GM18951 (cell line): ENCODE data around the gene BUB1.
"Not testable (repeated sequence)": the region's sequence is repeated elsewhere in the genome, so short reads cannot be mapped to it uniquely, and the experiment has no call there.

Source experiments
- POLR2A ChIP-seq: IDR thresholded peaks from 4 replicates; pipeline ENCODE4 v1.6.1; 2011; ENCODE audit warnings: mild to moderate bottlenecking; ENCODE audit not compliant: insufficient read length, insufficient read depth; ENCODE audit errors: extremely low read depth
- in situ Hi-C: fragments of 300-500 bp; cut with MboI; formaldehyde crosslinking; loops from one replicate; pipeline ENCODE4 v1.12.0; 2022; ENCODE audit warnings: low sequenced_read_pairs, mixed read lengths, inconsistent platforms; ENCODE audit not compliant: unreplicated experiment

Gene BUB1

DNA sequence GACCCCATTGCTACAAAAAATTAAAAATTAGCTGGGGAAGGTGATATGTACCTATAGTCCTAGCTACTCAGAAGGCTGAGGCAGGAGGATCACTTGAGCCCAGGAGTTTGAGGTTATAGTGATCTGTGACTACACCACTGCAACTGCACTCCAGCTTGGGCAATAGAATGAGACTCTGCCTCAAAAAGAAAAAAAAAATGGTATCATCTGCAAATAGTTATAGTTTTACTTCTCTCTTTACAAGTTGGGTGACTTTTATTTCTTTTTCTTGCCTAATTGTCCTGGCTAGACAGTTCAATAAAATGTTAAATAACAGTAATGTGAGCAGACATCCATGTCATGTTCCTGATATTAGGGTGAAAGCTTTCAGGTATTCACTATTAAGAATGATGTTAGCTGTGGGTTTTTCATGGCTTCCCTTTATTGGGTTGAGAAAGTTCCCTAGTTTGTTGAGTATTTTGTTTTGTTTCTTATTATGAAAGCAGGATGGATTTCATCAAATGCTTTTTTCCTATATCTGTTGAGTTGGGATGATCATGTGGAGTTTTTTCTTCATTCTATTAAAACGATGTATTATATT, 29.6 kb upstream of the BUB1 start:
- TF ChIP-seq POLR2A, result no peak
- in situ Hi-C loops, result no loop called here

DNA sequence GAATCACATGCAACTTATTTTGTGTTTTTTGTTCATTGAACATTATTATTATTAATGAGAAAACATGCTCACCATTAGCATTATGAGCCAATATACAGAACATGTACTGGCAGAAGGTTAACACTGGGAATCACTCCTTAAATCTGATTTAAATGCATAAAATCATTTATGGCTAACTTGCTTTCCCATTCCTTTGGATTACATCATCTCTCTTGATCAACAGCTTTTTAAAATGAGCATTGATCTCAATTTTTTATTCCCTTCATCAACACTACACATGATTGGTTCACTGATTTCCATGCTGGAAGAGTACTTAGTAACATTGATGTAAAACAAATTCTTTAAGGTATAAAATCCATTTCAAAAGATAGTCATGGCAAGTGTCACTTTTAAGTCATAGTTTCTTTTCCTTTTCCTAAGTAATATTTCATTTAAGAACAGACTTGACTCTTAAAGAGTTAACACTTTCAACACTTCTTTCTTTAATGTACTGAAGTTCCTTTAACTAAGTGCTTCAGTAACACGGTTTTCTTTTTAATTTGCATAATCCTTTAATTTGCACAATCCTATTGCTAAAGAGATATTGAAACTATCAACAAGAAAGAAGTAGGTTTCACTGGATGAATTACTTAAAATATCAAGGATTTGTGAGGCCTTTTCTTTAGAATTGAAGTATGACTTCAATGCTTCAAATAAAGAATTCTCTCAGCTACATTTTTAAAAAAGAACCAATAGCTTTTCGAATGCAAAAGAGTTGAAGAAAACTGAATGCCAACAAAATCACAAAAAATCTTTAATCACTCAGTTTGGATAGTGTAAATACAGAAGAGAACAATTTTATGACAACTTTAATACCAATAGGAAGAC, 24.9 kb upstream of the BUB1 start:
- in situ Hi-C loops, result no loop called here

DNA sequence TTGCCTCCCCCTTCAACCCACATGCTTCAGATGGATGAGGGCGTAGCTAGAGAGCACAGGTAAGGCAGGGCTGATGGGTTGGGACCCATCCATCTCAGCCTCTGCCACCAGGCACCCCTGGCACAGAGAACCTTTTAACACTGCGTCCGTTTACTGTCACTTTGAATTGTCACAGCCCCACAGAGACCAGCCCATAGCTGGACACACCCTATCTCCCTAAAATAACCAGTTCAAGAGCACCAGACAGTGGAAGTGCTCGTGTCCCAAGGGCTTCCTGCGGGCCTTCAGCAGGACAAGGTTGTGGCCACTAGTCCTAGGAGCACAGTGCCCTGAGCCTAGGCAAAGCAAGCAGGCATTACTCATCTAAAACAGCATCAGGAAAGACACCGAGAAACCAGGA, 20.4 kb upstream of the BUB1 start:
- in situ Hi-C loops, result not testable (repeated sequence)

More for the DNA sequence above, 24.9 kb upstream of the BUB1 start:
- TF ChIP-seq POLR2A, result no peak

DNA sequence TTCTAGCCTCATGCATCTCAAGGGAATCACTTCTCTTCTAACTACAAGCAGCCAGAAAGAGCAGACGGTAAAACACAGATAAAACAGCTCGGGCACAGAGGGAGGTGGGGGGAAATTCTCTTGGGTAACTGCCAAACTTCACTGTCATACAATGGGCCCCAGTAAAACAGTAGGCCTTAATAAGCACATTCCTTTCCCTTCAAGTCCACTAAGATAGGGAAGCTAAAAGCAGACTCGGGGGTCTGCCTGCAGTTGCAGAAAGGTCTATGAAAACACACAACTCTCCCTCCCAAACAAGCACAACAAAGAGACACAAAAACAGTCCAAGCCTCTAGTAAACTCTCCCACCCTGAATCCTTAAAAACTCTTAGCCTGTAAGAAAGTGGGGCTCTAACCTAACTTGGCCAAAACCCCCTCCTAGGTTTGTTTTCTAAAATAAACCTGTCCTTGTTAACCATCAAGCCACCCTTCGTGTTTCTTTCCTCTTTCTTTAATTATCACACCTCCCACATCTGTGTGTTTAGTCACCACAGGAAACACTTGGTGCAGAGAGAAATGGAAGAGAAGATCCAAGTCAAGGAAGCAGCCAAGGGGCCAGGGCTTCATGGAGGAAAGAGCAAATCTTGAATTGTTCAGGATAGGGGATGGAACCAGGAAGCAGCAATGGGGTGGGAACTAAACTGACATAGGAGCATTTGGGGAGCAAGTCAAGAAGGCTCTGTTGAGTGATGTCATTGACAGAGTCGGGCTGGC, 17.5 kb upstream of the BUB1 start:
- in situ Hi-C loops, result not testable (repeated sequence)

DNA sequence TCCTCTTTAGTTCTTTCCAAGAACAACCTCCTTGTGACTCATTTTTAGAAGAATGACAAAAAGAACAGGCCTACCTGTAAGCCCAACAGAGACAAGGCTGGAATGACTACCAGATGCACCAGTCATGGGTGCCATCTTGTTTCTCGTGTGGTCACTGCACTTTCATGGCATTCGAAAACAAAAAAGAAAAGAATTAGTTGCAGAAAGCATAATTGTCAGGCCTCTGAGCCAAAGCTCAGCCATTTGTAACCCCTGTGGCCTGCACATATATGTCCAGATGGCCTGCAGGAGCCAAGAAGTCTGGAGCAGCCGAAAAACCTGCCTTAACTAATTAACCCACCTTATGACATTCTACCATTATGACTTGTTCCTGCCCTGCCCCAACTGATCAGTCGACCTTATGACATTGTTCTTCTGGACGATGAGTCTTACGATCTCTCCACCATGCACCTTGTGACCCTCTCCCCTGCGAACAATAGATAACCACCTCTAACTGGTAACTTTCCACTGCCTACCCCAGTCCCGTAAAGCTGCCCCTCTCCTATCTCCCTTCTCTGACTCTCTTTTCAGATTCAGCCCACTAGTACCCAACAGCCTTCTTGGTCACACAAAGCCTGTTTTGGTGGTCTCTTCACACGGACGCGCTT, 13.9 kb upstream of the BUB1 start:
- TF ChIP-seq POLR2A, result no peak
- in situ Hi-C loops, result no loop called here

DNA sequence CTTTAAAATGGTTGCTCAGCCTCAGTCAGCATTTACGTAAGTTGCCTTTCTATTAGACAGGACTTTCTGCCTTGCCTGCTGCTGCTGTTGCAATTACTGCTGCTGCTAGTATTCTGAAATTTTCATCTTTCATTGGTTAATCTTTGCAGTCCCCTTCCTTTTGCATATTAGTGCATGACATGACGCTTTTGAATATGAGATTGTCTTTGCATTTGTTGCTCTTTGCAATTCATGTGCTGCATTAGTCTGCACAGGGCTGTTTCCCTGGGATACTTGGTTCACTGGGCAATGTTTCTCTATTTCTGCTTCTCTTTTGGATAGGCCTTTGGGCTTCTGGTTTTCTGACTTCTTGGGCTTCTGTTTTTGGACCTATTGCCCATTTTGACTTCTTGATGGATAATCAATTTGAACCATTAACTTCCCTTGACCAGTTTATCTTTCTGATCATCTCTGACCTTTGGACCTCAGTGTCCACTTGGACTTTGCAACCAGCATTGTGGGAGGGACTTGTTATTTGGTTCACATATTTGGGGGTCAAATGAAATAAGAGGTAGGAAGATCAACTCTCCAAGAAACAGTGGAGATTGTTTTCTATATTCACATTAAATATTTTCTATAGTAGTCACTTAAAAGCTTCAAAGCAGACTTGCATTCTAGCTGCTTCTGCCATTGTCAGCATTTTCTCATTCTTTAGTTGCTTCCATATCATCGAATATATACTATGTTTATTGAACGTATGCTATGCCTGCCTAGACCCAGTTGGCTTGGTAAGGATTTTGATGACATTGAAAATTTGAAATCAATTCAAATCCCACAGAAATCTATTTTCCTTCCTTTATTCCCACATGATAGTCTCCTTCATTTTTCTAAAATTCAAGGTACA, 12.5 kb upstream of the BUB1 start:
- no peak for TF ChIP-seq POLR2A
- in situ Hi-C loops, result no loop called here

DNA sequence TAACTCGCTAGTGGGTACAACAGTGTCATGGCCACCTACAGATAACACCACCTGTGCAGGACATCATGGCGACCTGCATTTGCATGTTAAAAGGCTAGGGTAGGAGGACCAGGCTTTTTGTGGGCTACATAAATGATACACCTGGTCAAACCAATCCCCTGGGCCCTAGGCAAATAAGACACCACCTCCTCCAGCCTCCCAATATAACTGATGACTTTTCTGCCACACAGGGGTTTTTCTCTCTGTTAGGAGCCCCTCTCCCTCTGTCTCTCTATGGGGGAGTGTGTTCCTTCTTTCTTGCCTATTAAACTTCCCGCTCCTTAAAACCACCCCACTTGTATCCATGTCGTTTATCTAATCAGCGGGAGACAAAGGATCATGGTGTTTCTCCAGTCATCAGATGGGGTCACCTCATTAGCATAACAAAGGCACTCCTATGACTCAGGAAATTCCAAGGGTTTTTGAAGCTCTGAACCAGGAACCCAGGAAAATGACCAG, 10.8 kb upstream of the BUB1 start:
- in situ Hi-C loops, result loop anchor here (5.0 kb wide), 1 partner anchor 54 kb away; no protein-coding TSS in a partner anchor
- TF ChIP-seq POLR2A, result no peak

DNA sequence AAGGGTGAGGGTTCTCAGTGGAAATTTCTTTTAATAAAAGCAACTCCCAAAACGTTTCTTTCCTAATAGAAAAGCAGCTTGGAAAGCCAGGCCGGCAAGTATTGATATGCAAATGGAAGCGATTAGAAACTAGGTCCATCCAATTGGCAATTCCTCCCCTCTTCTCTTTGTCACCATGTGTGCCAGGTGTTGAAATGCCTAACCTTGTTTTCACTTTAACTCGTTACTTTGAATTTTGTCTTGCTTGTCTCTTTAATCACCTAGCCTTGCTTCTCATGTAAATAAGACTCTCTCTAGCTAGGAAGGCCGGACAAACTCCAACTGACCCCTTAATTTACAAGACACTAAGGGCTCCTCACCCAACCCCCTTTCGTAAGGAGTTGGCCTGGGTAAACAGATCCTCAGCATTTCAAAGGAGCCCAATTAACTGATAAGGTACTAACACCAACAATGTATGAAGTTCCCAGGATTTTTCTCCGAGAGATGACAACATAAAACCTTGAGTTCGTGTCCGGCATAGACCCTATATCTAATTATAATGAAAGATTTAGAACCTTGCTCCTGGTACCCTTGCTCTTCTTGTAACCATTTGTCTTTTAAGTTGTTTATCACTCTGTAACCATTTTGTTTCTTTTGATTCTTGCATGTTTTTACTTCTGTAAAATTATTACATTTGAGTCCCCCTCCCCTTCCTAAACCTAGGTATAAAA, 10.1 kb upstream of the BUB1 start:
- in situ Hi-C loops, result loop anchor here (5.0 kb wide), 1 partner anchor 54 kb away; no protein-coding TSS in a partner anchor

DNA sequence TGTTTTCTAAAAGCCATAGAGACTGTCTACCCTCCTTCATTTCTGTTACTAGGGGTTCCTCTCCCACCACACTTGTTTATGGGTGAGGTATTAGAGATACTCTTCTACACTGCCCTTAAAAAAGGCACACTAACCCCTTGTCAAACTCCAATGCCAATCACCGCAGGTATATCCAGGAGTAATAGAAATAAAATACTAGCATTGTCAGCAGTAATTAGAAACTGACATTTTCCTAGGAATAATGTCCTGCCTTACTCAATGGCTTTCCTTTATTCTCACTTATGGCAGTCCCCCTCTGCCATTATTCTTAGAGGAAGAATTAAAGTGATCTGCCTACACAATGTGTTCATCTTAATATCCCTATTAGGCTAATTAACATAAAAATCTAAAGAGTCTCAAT, 5.0 kb upstream of the BUB1 start:
- in situ Hi-C loops, result no loop called here
- no peak for TF ChIP-seq POLR2A

DNA sequence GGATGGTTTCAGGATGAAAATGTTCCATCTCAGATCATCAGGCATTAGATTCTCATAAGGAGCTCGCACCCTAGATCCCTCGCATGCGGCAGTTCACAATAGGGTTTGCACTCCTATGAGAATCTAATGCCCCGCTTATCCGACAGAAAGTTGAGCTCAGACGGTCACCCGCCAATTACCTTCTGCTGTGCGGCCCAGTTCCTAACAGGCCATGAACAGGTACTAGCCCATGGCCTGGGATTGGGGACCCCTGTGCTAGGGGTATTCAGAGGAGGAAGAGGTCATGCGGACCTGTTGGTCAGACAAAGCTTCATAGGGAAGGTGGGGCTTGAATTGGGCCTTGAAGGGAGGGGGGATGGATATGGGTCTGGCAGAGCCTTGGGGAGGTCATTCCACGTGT, 4.4 kb upstream of the BUB1 start:
- TF ChIP-seq POLR2A, result no peak
- in situ Hi-C loops, result no loop called here

DNA sequence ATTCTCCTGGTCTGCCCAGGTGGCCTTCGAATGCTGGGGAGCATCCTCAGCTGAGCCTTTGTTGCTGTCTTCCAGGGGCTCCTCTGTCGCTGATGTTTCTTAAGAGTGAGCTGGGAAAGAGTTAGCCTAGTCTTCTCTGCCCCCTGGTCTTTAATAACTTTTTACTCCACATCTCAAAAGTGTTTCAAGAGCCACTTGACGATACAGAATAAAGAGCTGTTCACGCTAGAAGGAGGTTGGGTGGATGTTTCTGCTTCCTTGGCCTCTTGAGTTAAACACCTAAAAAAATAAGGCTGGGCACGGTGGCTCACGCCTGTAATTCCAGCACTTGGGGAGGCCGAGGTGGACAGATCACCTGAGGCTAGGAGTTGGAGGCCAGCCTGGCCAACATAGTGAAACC, 2.8 kb upstream of the BUB1 start:
- in situ Hi-C loops, result no loop called here

DNA sequence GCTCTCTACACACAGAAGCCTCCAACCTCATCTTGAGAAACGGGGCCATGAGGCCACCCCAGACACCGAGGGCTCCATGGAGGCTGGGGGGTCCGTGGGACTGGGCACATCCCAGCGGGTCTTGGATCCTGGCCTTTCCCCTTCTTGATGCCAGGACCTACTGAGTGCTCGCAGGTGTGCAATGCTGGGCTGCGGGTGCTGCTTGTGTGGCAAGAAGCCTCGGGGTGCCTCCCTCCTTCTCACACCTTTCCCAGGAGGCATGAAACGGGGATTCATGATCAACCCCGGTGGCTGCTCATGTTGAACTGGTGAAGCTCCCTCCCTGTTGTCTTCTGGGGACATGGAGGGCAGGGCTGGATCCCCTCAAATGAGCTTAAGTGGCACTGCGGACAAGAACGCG, 2.0 kb upstream of the BUB1 start:
- no peak for TF ChIP-seq POLR2A
- in situ Hi-C loops, result no loop called here

More for the DNA sequence above, 2.8 kb upstream of the BUB1 start:
- no peak for TF ChIP-seq POLR2A
